Lower leg skin (tissue), 4 donors: ENCODE measurements around the gene KCNK4. TPM values are rescaled to one million over a fixed set of nuclear protein-coding genes. Genes with fewer than 3 reads are reported as not detected.

Experiments used
- DNase-seq, 2 donors: peaks; one replicate each; pipeline ENCODE4 v3.0.0-alpha.2; 2019; ENCODE audit warnings: low spot score in 2 of 2
- H3K4me3 ChIP-seq: fragments of 200-600 bp; sonication (generic); 2 replicates; pipeline ENCODE4 v1.5.1; 2017; ENCODE audit warnings: mild to moderate bottlenecking, low read depth; ENCODE audit not compliant: poor library complexity, severe bottlenecking
- CTCF ChIP-seq, 3 donors: fragments of 450-650 bp; IDR thresholded peaks; one replicate each; pipeline ENCODE4 v1.5.1; 2016; ENCODE audit warnings: antibody characterized with exemption in 3 of 3, mild to moderate bottlenecking in 3 of 3, moderate library complexity in 2 of 3
- POLR2A ChIP-seq, 2 donors: fragments of 450-650 bp; IDR thresholded peaks; one replicate each; pipeline ENCODE4 v1.6.1; 2016 to 2017; ENCODE audit warnings: antibody characterized with exemption in 2 of 2, mild to moderate bottlenecking in 1 of 2, moderate library complexity in 1 of 2
- WGBS, 2 donors: methylation state at CpG; one replicate each; pipeline ENCODE4 v1.1.5; 2018; 5-methylcytosine and 5-hydroxymethylcytosine counted together
- intact Hi-C: fragments of 100-400 bp; cut with DNase I; formaldehyde crosslinking; loops from one replicate; pipeline ENCODE4 v1.15.0; 2023; ENCODE audit warnings: low total_unique reads
- total RNA-seq, 4 donors: library from RNA; depleted of rRNA; stranded (reverse); fragments of >200 nt; gene quantifications; one replicate each; pipeline ENCODE4 v1.1.0, GENCODE V29; 2016

KCNK4 gene
- total RNA-seq, 4 donors from 2014 or later = not detected

DNA sequence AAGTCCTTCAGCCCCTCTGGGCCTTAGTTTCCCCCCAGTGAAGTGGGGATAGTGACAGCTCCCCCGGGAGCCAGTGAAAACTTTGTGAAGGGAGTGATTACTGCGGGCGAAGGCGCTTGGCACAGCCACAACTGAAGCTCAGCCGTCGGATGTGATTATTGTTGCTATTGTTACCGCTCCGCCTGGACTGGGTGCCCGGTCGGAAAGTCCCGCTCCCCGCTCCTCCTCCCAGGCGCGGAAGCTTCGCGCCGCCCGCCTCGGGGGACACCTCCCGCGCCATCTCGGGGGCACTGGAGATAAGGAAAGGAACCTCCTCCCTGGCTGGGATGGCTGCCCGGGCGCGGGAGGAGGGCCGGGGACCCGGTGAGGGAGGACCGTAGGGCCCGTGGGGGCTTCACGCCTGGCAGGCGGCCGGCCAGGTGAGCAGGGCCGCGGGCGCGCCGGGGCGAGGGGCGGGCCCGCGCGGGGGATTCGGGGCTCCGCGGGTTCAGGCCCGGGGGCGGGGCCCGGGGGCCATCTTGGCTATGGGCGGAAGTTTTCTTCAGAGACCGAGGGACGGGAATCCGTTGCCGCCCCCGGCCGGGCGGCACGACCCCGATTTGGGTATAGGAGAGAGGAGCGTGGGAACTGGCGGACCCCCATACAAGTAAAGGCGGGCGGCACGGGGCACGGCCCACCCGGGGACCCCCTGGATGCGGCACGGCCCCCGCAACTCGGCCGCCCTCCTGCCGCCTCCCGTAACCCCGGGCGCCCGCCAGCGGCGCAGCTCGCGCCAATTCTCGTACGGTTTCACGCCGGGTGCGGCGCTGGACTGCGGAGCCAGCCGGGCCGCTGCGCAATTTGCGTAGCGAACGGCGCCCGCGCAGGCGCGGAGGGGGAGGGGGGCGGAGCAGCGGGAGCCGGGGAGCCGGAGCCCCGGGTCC is 5.9 kb upstream of the KCNK4 start, which contains the start of gene GPR137:
Gene GPR137, plus strand, starts transcription at position 887 of the 923 bp plus-strand sequence. CDS start 677 bp downstream, outside the sequence.
- peak within 1 kb of the TSS; percentile 85 for H3K4me3 ChIP-seq
- DNase-seq = peak; percentile 78 to 97
- 0 to 1% methylated on average over 22 to 41 of the region's 102 CpGs for WGBS, 2 donors
- intact Hi-C loops = no loop called here
- no peak for TF ChIP-seq CTCF (IDR thresholded peaks at IDR 0.05)
- no peak for TF ChIP-seq POLR2A (IDR thresholded peaks at IDR 0.05)

GRCh38 chr11:64285885-64286800 is 5.0 kb upstream of the KCNK4 start:
- no peak for DNase-seq
- 29 to 32% methylated on average over 28 to 29 of the region's 40 CpGs for WGBS, 2 donors
- TF ChIP-seq POLR2A (IDR thresholded peaks at IDR 0.05) (no peak), CTCF (IDR thresholded peaks at IDR 0.05) (no peak)
- intact Hi-C loops = no loop called here
- H3K4me3 ChIP-seq = peak overlapping the region; percentile 85

GRCh38 chr11:64286801-64287159 is 4.3 kb upstream of the KCNK4 start:
- H3K4me3 ChIP-seq = no peak overlapping the region
- WGBS, 2 donors = 81 to 88% methylated on average over 9 of the region's 9 CpGs
- no peak for DNase-seq
- no peak for TF ChIP-seq CTCF (IDR thresholded peaks at IDR 0.05)
- TF ChIP-seq POLR2A (IDR thresholded peaks at IDR 0.05) = no peak
- intact Hi-C loops = no loop called here

- intact Hi-C loops = no loop called here
- no peak for DNase-seq
- 93 to 95% methylated on average over 26 to 31 of the region's 33 CpGs for WGBS, 2 donors
Measured at GRCh38 chr11:64287676-64288352, 3.3 kb upstream of the KCNK4 start.

More at GRCh38 chr11:64287676-64288352, 3.3 kb upstream of the KCNK4 start:
- no peak for TF ChIP-seq POLR2A (IDR thresholded peaks at IDR 0.05)
- TF ChIP-seq CTCF (IDR thresholded peaks at IDR 0.05) = no peak
- no peak overlapping the region for H3K4me3 ChIP-seq
